NCI-H345 (cell line): ENCODE data around the gene ARHGAP26.

ENCODE experiments used
- DNase-seq: peaks from one replicate; lab custom pipeline; 2025; lab: John Stamatoyannopoulos, UW

Gene ARHGAP26

DNA sequence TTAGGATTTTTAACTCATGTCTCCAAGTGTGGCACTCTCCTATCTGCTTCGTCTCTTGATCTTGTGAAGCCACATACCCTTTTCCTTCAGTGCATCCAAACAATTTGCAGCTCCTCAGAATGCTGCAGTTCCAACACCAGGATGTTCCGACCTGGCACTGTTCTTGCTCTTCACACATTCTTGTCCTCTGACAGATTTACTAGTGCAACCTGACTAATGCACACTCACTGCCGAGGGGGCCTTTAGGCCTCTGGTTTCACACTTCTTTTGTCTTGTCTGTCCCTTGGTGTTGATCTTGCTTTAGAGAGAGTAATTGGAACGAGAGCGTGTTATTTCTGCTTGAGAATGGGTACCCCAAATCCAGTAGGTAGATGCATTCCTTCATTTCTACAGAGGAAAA is 15.0 kb downstream of the ARHGAP26 start:
- DNase-seq = no peak

DNA sequence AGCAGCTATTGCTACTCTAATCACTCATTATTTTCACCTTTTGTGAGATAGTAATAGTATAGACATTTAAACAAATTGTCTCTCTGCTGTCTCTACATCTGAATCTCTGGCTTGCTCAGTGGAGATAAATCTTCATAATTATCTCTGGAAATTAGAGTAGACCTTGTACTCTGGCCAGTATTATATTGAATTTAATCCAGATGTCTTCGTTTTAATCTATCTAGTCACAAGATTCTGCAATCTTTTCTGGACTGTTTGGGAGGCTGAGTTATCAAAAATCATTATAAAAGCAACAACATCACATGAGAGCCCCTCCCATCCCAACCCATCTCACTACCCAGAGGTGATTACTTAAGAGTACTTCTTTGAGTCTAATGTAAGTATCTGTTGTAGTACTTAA is 19.0 kb downstream of the ARHGAP26 start:
- no peak for DNase-seq

DNA sequence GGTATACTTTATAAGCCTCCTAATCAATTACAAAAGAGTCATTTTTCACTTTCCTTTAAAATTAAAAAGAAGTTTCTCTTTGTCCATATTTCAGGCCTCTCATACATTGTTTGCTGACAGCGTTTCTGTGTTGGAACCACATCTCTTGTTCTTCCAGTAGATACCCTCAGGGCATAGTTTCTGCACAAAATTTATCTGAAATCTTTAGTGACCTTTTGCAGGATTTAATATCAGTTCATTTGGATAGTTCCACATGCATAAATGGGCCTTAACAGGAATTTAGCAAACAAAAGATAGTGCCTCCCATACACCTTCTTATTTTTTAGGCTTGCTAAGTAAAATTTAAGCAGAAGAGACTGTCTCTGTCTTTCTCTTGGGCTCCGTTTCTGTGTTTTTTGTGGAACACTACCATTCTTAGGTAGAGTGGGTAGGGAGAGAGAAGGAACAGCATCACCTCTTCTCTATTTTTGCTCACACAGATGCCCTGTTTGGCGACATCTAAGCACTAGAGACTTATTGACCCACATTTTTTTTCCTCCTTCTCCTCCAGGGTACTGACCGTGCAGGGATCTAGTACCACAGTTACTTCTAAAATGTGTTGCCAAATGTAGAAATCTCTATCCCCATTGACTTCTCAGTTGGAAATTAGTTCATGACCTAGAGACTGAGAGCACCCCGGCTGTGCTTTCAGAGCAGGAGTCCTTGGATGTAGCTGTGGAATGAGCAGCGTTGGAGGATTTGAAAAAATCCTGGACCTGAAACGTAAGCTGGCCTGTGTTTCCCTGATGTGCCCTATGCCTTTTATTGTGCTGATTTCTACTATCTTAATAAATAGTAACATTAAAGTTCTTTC is 22.1 kb downstream of the ARHGAP26 start:
- DNase-seq = no peak

DNA sequence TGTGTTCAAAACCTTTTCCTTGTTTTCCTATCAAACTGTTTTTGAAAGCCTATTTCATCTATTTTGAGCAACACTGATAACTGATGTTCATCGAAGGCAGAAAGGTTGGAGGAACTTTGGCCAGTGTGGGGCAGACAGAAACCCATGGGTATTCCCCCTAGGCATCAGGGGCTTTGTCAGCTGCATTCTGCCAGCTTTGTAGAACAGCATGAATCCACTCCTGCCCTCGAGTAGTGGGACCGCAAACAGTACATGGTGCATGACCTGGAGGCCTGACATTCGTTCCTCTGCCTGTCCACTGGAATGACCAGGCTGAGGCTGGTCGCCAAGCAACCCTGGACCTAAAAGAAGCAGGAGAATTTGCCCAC is 22.7 kb downstream of the ARHGAP26 start:
- DNase-seq = no peak

DNA sequence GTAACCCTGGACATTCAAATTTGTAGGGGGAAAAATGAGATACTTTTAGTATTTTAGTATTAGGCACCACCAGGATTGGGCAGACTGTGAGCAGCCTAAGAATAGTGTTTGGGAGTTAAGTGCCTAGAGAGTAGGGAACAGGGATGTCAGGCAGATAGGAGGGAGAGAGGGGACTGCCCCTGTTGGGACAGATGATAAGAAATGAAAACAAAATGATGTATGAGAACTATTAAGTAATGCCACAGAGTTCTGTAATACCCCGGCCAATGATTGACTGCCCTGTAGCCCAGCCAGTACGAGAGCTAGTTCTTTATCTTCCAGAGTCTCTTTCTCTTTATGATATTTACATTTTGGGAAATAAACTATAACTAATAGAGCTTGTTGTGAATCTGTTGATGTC is 24.4 kb downstream of the ARHGAP26 start:
- no peak for DNase-seq

DNA sequence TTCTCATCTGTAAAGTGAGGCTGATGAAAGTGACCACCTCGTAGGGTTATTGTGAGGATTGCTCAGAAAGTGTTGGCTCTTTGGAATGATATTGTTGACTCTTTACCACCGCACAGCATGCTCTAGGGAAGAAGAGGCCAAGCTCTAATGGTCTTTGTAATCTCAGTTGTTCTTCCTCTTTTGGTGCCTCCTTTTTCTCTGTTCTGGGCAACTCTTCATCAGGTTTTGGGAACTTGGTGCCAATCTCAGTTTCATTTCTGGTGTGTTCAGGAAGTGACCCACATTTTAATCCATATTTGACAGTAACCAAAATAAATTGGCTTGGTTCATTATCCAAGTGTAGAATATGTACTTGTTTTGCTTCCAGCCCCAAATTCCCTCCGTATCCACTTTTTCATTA is 25.1 kb downstream of the ARHGAP26 start:
- no peak for DNase-seq

DNA sequence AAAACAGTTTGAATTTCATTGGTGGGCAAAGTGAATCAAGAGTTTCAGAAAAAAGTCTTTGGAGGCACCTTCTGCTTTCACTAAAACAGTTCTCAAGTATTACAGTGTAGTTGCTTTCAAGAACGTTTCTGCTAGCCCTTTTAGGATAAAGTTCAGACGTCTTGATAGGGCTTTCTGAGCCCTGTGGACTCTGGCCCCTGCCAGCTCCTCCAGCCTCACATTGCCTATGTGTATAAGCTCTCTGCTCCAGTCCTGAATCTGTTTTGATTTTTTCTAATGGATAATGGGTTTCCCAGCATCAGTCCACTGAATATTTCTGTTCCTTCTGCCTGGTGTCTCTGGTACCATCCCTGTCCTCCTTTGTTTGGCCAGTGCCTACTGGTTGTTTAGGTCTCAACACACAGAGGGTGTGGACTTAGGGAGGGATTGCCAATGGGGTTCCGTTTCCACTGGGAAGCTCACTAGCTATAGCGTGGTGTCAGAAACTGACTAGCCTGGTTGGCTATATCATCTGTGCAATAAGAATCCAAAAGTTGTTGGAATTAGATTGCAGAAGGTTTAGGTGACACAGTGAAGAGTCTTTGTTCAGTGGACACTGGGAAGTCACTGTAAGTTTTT is 26.4 kb downstream of the ARHGAP26 start:
- DNase-seq = no peak

DNA sequence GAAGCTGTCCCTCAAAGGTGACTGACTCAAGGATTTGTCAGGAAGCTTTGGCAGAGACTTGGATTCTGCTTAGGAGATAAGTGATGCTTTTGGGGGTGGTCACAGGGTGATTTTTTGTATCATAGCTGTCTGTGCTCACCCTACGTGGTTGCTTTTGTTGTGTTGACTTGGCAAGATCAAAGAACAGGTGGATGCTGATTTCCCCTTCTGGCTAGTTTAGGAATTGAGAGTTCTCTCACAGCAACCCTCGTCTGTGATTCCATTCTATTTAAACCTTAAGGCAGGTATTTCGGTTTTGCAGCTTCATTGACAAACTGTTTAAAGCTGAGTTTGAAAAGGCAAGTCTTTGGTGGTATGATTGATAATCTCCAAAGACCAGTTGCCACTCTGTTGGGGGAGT is 27.2 kb downstream of the ARHGAP26 start:
- DNase-seq = no peak

DNA sequence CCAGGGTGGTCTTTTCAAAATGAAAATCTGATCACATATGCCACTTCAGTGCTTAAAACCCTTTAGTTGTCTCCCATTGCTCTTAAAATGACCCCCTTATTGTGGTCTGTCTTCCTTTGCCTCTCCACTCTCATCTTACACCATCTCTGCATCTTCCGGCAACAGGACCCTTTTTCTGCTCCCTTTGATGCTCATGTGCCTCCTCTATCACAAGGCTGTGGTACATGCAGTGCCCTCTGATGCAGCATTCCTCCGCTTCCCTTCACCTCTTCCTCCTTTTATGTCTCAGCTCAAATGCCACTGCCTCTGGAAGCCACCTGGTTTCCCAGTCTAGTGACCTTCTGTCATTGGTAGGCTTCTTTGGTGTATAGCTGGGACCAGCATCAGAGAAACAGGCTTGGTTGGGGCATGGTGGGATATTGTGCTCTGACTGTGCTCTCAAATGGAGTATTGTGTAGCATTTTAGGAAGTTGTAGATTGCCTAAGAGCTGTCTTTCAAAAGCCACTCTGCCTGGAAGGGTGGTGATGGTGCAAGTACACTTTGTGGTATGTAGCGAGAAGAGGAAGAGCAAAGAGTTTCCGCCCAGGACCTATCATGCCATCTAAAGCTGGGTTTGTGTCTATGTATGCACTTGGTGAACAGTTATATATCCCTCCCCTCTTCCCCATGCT is 28.1 kb downstream of the ARHGAP26 start:
- DNase-seq = no peak

DNA sequence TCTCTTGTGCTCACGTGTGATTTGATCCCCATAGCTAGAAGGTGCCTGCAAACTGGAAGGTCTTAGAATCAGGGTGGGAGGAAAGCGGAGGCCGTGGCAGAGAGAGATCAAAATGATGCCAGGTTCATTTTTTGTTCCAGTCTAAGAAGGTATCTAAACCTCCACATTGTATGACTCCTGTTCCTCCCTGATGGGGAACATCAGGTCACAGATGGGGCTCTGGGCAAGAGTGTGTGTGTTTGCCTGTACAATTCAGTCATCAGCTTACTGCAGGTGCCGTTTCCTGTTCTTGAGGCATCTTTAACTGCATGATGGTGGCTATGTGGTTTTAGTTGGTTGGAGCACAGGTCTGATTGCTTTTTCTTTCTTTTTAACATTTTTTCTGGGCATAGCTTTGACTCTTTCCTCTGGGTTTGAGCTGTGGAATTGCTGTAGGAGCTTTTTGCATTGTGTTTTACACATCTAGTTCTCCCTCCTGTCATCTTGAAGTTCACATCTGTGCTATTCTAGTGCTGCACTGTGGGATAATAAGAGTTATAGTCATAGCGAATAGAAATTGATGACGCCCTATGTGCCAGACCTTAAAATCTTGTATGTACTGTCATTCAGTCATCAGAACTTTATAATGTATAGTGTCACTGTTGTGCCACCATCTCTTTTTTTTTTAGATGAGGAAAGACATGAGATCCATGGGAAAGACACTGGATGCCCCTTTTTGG is 30.8 kb downstream of the ARHGAP26 start:
- DNase-seq = no peak

DNA sequence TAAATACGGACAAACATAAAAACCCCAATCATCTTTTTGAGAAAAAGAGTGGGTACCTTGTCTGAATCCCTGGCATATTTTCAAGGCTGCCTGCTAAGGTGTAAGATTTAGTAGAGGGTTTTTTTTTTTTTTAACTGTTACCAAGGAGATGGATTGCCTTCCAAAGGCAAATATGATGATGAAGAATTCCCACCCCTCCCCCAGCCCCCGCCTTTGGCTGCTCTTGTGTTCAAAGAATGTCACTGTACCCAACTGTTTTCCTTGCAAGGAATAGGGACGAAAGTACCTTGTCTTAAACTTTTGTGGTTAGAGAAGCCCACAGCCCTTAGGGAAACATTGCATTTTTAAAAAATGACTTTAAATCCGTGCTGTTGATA is 31.3 kb downstream of the ARHGAP26 start:
- no peak for DNase-seq

DNA sequence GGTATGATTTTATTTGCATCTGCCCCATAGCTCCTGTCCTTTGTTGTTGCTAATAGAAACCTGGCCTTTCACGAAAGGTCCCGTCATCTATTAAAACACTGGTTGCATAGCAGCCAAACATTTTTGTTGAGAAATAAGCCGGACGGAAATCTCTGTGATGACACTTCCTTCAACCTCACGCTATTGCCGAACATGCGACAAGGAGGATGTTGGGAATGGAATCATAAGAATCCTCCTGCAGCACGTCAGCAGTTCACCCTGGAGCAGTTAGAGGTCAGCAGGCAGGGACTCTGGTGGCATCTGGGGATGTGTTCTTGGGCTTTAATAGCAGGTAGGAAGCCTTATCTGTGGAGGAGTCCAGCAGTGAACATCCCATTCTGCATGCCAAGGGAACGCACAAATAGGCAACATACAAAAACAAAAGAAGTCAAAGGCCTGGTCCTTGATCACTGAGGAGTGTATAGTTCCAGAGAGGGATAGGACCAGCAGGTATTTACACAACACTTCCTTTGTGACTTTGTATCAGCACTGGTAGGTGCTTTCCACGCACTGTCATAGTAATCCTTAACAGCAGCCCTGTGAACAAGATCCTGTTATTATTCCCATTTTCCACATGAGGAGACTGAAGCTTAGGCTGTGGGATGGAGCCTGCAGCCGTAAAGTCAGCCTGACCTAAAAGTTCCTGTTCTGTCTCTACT is 33.4 kb downstream of the ARHGAP26 start:
- no peak for DNase-seq

DNA sequence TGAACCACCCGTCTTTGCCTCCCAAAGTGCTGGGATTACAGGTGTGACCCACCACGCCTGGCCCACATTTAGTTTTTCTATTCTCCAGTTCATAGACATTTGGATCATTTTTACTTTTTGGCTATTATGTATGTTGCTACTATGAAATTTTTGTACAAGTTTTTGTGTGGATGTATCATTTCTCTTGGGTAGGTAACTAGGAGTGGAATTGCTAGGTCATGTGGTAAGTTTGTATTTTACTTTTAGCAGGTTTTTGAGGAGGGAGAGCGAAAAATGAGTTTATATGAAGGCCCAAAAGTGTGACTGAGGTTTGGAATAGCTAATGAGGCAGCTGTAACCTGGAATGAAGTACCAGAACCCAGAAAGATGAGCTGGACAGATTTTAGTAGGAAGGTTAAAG is 35.2 kb downstream of the ARHGAP26 start:
- DNase-seq = no peak

DNA sequence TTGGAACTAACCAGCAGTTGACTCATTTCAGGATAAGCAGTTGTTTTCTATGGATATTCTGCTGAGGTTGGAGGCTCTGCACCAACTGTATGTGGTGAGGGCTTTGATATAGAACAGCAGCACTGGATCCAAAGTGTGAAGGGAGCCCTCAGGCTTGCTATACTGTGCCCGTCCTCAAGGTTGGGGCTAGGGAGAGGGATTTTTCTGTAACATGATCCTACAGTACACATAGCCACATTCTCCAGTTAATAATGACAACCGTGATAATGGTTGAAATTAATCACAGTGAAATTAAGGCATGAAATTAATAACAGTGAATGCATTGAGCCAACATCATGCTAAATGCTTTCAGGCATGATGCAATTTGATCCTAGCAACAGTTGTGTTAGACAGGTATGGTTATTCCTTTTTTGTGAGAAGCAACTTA is 36.7 kb downstream of the ARHGAP26 start:
- DNase-seq = no peak

DNA sequence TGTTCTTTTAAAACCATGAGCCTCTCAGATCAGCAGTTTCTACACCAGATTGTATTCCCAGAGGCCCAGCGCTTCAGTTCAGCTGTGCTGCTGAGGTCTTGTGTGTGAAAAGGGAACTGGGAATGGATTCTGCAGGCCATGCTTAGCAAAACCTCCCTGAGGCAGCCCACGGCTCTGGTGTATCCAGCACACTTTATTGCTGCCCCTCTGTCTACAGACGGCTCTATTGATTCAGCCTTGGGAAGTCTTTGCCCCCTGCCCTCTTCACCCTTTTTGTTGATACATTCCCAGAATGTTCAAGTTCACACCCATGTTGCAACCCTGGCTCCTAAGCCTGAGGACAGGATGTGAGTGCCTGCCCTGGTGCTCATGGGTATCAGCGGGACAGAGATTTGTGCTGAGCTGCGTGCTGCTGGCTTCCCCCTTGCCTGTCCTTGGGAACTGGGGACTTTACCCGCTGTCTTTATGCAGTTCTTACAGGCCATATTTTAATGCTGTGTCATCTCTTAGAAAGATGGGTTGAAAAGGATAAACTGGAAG is 37.3 kb downstream of the ARHGAP26 start:
- no peak for DNase-seq

DNA sequence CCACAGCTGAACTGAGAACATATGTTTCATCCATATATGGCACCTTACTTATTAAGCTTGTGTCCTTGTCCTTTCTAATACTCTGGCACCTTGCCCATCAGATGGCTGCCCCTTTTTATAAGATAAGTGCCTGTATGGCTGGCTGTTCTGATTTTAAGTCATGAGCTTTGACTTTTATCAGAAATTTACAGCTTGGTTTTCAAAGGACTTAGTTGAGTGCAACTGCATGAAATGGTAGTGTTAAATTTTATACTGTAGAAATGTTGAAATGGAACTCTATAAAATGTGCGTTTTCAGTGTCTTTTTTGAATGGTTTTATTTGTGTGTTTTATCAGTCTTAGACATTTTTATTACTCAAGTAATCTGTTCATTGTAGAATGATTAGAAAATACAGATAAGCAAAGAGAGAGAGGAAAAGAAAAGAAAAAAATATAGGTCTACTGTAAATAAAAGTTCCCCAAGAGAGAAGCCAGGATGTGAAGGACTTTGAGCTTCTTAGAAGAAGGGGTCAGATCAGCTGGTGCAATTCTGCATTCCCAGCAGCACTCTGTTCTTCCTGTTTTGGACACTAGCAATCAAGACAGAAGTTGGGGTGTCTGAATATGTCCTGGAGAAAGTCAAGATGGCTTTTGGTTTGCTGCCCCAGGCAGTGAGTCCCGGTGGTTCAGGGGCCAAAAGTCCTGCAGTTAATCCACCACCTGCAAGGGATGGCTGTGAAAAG is 38.9 kb downstream of the ARHGAP26 start:
- no peak for DNase-seq

DNA sequence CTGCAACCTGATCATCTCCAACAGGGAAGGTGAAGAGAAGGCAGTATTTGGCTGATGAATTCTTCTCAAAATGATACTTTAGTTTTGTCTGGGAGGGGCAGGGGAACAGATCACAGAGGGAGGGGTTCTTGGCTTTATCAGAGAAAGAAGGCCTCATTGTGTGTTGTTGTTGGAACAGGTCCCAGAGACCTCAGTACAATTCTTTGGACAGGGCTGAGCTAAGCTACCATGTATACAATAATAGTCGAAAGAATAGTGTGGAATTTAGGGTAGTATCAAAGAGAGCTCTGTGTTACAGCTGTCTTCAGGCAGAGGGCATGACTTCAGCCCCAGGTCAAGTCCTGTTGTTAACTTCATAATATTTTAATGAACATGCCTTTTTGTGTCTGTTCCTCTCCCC is 39.9 kb downstream of the ARHGAP26 start:
- DNase-seq = no peak

DNA sequence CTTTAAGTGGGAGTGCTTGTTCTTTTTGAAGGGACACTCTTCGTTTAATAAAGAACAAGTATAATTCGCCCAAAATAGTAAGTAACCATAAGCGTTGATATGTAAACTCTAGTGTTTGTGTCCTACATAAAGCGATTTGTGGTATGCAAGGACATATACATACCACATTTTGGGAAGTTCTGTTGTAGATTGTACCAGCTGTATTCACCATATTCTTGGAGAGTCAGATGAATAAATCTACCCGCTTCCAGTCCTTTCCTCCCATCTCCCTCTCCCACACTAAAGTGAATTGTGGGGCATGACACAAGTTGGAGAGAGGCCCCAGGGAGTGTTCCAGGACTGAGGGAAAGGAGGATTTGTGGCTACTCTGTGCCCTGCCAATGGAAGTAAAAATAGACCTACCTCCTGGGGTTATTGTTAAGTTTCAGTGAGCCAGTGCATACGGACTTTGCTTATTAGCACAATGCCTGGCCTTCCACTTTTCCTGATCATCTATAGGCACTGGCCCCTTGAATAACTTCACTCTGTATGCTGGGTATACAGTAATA is 40.6 kb downstream of the ARHGAP26 start:
- DNase-seq = no peak

DNA sequence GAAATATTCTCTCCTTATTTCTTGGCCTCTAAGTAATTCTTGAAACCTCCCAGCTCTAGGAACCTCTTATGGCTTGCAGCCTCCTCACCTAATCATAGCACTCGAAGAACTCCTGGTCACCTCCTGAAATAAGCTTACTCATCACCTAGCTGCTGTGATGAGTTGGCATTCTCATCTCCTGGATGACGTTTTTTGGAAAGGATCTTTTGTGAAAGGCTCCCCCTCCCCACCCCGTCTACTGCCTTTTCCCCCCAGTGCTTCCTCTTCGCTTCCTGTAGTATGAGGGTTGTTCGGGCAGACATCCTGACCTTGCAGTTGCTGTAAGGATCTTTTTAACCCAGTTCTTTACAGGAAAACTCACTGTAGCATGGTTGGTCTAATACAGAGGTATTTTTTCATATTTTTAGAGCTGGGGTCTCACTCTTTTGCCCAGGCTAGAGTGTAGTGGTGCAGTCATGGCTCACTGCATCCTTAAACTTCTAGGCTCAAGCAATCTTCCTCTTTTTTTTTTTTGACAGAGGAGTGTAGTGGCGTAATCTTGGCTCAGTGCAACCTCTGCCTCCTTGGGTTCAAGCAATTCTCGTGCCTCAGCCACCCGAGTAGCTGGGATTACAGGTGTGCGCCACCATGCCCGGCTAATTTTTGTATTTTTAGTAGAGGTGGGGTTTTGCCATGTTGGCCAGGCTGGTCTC is 41.8 kb downstream of the ARHGAP26 start:
- DNase-seq = no peak

DNA sequence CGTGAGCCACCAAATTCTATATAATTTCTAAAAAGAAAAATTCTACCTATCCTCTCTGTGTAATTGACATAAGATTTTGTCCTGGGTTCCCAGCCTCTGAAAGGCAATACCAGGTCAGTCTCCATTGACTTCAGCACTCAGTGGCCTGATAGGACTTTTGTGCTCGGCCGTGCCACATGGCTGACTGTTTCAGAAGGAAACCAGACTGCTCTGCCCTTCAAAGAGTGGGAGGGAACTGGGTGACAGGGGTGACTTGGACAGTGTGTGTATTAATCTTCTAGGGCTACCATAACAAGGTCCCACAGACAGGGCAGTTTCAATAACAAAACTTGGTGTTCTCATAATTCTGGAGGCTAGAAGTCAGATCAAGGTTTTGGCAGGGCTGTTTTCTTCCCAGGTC is 43.0 kb downstream of the ARHGAP26 start:
- DNase-seq = no peak
